Coronary artery (tissue), 2 donors: ENCODE results near the gene HSD3B7.
A peak's percentile ranks its signal among the peaks of the same experiment; 100 is the strongest.

Source experiments
- DNase-seq: peaks from one replicate; pipeline ENCODE4 v3.0.0-alpha.2; 2017; ENCODE audit warnings: low spot score
- H3K27ac ChIP-seq, 2 donors: fragments of 200-600 bp; sonication (generic); one replicate each; pipeline ENCODE4 v1.5.1; 2016 to 2019
- H3K4me3 ChIP-seq: fragments of 200-600 bp; sonication (generic); 2 replicates; pipeline ENCODE4 v1.5.1; 2016; ENCODE audit warnings: mild to moderate bottlenecking, moderate library complexity
- TF ChIP-seq, protein P1 (sequence below): fragments of 200-600 bp; sonication (generic); IDR thresholded peaks from one replicate; pipeline ENCODE4 v1.5.1; 2019; ENCODE audit warnings: antibody characterized with exemption

Gene HSD3B7

DNA sequence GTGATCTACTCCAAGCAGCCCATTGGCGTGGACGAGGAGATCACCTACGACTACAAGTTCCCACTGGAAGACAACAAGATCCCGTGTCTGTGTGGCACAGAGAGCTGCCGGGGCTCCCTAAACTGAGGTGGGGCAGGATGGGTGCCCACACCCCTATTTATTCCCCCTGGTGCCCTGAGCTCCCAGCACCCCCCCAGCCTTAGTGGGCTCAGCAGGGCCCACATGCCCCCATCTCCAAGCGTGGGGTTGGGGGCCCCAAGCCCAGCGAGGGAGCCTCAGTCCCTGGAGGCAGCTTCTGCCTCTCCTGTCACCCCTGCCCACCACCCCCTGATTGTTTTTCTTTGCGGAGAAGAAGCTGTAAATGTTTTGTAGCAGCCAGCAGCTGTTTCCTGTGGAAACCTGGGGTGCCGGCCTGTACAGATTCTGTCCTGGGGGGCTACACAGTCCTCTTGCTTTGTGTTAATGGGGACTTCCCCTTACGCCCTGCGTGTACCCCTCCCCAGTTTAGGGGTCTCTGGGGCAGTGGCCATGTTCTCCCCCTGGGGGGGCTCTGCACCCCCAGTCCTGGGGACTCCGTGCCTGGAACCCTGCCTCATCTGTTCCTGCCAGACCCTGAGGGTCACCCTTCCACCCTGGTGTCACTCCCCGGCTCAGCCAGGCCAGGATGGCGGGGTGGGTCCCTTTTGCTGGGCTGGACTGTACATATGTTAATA lies 953 bp upstream of the HSD3B7 start:
- H3K4me3 ChIP-seq, result no peak overlapping the region
- DNase-seq, result no peak
- TF ChIP-seq, protein P1, sequence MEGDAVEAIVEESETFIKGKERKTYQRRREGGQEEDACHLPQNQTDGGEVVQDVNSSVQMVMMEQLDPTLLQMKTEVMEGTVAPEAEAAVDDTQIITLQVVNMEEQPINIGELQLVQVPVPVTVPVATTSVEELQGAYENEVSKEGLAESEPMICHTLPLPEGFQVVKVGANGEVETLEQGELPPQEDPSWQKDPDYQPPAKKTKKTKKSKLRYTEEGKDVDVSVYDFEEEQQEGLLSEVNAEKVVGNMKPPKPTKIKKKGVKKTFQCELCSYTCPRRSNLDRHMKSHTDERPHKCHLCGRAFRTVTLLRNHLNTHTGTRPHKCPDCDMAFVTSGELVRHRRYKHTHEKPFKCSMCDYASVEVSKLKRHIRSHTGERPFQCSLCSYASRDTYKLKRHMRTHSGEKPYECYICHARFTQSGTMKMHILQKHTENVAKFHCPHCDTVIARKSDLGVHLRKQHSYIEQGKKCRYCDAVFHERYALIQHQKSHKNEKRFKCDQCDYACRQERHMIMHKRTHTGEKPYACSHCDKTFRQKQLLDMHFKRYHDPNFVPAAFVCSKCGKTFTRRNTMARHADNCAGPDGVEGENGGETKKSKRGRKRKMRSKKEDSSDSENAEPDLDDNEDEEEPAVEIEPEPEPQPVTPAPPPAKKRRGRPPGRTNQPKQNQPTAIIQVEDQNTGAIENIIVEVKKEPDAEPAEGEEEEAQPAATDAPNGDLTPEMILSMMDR, result no peak
- peak overlapping the region in 1 of 2 donors; percentile 82 for H3K27ac ChIP-seq

DNA sequence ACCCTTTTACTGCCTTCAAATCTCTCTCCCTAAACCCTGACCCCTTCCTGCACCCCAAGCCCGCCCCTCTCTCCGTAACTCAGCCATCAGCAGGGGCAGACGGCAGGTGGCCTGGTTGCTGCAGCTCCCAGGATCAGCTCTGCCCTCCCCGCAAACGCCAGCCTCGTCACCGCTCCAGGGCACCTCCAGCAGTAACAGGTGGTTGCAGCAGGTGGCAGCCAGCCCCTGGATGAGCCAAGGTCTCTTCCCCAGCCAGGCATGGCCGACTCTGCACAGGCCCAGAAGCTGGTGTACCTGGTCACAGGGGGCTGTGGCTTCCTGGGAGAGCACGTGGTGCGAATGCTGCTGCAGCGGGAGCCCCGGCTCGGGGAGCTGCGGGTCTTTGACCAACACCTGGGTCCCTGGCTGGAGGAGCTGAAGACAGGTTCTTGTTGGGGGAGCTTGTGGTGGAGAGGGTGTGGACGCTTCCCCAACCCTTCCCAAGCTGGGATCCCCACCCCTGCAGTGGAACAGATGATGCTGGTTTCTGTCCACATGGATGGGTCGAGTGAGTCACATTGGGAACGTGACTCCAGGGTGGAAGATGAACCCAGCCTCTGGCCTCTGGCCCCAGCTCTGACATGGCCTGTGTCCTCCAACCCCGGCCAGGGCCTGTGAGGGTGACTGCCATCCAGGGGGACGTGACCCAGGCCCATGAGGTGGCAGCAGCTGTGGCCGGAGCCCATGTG lies 558 bp downstream of the HSD3B7 start:
- TF ChIP-seq, protein P1, result no peak
- peak overlapping the region; percentile 37 to 82 for H3K27ac ChIP-seq
- H3K4me3 ChIP-seq, result peak overlapping the region; percentile 75
- no peak for DNase-seq

DNA sequence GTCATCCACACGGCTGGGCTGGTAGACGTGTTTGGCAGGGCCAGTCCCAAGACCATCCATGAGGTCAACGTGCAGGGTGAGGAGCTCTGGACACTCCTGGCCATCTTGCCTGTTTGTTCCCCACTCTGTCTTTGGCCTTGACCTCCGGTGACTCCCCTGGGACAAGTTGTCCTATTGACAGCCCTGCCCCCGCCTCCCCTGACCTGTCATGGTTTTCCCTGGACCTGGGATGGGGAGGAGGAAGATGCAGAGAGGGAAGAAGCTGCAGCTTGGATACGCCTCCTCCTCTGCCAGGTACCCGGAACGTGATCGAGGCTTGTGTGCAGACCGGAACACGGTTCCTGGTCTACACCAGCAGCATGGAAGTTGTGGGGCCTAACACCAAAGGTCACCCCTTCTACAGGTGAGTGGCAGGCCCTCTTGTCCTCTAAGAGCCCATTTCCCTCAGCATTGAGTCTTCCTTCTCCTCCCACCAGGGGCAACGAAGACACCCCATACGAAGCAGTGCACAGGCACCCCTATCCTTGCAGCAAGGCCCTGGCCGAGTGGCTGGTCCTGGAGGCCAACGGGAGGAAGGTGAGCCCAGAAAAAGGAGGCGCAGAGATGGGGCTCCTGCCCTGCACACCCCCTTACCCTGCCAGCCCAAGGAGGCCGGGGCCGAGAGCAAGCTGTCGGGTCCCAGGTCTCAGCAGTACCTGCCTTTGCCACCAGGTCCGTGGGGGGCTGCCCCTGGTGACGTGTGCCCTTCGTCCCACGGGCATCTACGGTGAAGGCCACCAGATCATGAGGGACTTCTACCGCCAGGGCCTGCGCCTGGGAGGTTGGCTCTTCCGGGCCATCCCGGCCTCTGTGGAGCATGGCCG lies 1.4 kb downstream of the HSD3B7 start:
- DNase-seq, result no peak
- Histone ChIP-seq H3K27ac (peak overlapping the region in 1 of 2 donors; percentile 82), H3K4me3 (peak overlapping the region; percentile 75)
- TF ChIP-seq, protein P1, result no peak

DNA sequence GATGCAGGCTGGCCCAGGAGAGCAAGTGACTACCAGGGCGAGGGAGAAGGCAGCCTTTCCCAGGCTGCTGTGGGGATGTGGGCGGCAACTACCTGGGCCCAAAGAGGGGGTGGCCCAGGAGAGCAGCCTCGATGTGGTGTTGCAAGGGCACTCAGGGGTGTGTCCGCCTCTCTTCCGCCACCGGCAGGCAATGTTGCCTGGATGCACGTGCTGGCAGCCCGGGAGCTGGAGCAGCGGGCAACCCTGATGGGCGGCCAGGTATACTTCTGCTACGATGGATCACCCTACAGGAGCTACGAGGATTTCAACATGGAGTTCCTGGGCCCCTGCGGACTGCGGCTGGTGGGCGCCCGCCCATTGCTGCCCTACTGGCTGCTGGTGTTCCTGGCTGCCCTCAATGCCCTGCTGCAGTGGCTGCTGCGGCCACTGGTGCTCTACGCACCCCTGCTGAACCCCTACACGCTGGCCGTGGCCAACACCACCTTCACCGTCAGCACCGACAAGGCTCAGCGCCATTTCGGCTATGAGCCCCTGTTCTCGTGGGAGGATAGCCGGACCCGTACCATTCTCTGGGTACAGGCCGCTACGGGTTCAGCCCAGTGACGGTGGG lies 2.7 kb downstream of the HSD3B7 start:
- H3K4me3 ChIP-seq, result no peak overlapping the region
- TF ChIP-seq, protein P1, result no peak
- no peak for DNase-seq
- H3K27ac ChIP-seq, result no peak overlapping the region

DNA sequence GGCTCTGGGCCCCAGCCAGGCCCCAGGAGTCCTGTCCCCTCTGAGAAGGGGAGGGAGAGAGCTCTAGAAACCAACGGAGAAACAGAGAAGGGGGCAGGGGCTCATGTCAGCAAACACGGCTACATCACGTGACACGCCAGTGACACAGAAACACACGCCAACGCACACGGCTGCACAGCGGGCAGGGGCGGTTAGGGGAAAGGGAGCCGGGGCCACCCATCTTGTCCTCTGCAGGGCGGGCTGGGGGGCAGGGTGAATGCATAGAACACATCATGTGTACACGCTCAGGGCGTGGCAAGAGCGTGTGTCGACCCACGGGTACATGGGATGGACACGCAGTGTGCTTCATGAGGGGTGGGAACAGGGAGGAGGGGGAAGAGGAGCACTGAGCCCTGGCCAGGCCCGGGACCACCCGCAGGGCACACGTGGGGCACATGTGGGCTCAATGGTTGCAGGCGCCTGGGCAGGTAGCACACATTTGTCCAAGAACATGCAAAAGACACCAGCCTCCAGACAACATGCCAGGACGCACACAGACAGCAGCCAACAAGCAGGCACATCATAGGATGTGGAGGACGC lies 4.6 kb downstream of the HSD3B7 start:
- H3K27ac ChIP-seq, result no peak overlapping the region
- no peak for DNase-seq
- TF ChIP-seq, protein P1, result no peak
- no peak overlapping the region for H3K4me3 ChIP-seq

DNA sequence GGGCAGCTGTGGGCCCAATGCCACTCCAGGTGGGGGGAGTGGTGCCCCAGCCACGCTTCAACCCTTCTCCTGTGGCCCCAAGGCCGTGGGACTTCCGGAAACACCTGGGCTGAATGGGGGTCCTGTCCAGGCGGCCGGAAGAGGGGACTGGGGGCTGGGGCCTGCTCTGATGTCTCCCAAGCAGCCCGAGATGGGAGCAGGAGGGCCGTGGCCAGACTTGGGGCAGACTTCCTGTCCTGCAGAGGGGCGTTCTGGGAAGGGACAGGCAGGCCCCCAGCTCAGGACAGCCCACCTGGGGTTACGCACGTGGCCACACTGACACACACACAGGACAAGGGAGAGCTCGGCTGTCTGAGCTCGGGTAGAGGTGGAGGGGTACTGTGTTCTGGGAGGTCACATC lies 5.1 kb downstream of the HSD3B7 start:
- TF ChIP-seq, protein P1, result no peak

More for the DNA sequence above, 5.1 kb downstream of the HSD3B7 start:
- DNase-seq, result no peak
- H3K4me3 ChIP-seq, result no peak overlapping the region
- no peak overlapping the region for H3K27ac ChIP-seq
